ENCODE data around the gene WDR45. TPM values are rescaled to one million over a fixed set of nuclear protein-coding genes. Genes with fewer than 3 reads are reported as not detected.
A peak's percentile ranks its signal among the peaks of the same experiment; 100 is the strongest.

Gene WDR45
- total and polyA plus RNA-seq, 10 donors: 49.3 to 123 (median 68.1) TPM

DNA sequence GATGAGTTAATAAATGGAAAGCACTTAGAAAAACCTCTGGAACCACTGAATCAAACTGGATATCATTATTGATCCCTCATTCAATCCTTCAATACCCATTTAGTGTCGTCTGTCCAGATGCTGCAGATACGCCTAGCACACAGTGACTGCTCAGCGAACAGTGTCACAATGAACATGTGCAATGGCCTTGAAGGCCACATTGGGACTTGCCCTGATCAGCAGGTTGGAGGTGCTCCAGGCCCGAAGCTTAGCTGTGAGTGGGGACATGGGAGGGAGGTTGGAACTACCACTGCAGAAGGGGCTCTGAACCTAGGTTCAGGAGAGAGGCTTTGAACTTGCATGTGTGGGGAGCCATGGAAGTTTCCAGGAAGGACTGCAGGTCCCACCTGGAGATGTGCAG lies 26.6 kb upstream of the WDR45 start:
- intact Hi-C loops (cut with DNase I; ENCODE audit: low total_unique reads): no loop called here

DNA sequence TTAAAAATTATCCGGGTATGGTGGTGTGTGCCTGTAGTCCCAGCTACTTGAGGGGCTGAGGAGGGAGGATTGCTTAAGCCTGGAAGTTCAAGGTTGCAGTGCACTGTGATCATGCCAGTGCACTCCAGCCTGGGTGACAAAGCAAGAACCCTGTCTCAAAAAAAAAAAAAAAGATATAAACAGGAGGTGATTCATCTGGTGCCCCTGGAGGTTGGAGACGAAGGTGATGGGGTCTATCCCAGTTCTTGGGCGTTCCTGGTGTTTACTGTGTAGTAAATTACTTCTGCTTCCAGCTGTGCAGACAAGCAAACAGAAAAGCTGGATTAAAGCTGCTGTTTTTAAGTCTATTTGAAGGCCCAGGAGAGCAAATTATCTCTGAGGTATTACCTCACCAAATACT lies 23.9 kb upstream of the WDR45 start:
- intact Hi-C loops (cut with DNase I; ENCODE audit: low total_unique reads): no loop called here
- no peaks in the 10 kb centered on the region for H3K9me3 ChIP-seq
- TF ChIP-seq, protein P1, sequence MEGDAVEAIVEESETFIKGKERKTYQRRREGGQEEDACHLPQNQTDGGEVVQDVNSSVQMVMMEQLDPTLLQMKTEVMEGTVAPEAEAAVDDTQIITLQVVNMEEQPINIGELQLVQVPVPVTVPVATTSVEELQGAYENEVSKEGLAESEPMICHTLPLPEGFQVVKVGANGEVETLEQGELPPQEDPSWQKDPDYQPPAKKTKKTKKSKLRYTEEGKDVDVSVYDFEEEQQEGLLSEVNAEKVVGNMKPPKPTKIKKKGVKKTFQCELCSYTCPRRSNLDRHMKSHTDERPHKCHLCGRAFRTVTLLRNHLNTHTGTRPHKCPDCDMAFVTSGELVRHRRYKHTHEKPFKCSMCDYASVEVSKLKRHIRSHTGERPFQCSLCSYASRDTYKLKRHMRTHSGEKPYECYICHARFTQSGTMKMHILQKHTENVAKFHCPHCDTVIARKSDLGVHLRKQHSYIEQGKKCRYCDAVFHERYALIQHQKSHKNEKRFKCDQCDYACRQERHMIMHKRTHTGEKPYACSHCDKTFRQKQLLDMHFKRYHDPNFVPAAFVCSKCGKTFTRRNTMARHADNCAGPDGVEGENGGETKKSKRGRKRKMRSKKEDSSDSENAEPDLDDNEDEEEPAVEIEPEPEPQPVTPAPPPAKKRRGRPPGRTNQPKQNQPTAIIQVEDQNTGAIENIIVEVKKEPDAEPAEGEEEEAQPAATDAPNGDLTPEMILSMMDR (IDR thresholded peaks at IDR 0.05 in 8 of 11, conservative IDR thresholded peaks at IDR 0.05 in 3 of 11): no peak
- no peak for TF ChIP-seq POLR2A (IDR thresholded peaks at IDR 0.05)
- no peak for TF ChIP-seq POLR2AphosphoS5 (IDR thresholded peaks at IDR 0.05)
- peaks cover 0 to 9% (median 0%) of the 10 kb centered on the region in 6 donors for H3K36me3 ChIP-seq
- no peak for DNase-seq
- no peaks in the 10 kb centered on the region for H3K27me3 ChIP-seq (replicated peaks in 1 of 7)
- no peak overlapping the region for H3K4me3 ChIP-seq
- no peak overlapping the region for H3K27ac ChIP-seq
- WGBS, 5 donors: 55 to 89% (median 62%) methylated on average over 3 of the region's 3 CpGs
- peaks cover 0 to 16% (median 10%) of the 10 kb centered on the region in 6 donors for H3K4me1 ChIP-seq

More for the DNA sequence above, 26.6 kb upstream of the WDR45 start:
- TF ChIP-seq, protein P1 (IDR thresholded peaks at IDR 0.05 in 8 of 11, conservative IDR thresholded peaks at IDR 0.05 in 3 of 11): no peak
- TF ChIP-seq POLR2A (IDR thresholded peaks at IDR 0.05): no peak
- no peak for TF ChIP-seq POLR2AphosphoS5 (IDR thresholded peaks at IDR 0.05)
- peaks cover 0 to 6% (median 6%) of the 10 kb centered on the region in 6 donors for H3K4me1 ChIP-seq
- no peaks in the 10 kb centered on the region for H3K9me3 ChIP-seq
- no peak overlapping the region for H3K27ac ChIP-seq
- peaks cover 0 to 26% (median 5%) of the 10 kb centered on the region in 6 donors for H3K36me3 ChIP-seq
- H3K4me3 ChIP-seq: no peak overlapping the region
- DNase-seq: no peak
- 94 to 100% (median 99%) methylated on average over 3 to 4 of the region's 4 CpGs for WGBS, 5 donors
- H3K27me3 ChIP-seq (replicated peaks in 1 of 7): no peaks in the 10 kb centered on the region

GRCh38 chrX:49102190-49102589 lies 22.5 kb upstream of the WDR45 start:
- intact Hi-C loops (cut with DNase I; ENCODE audit: low total_unique reads): no loop called here
- Histone ChIP-seq H3K4me1 (peaks cover 0 to 16% (median 10%) of the 10 kb centered on the region in 6 donors), H3K9me3 (no peaks in the 10 kb centered on the region), H3K27me3 (replicated peaks in 1 of 7) (no peaks in the 10 kb centered on the region), H3K27ac (no peak overlapping the region), H3K36me3 (no peaks in the 10 kb centered on the region), H3K4me3 (no peak overlapping the region)
- DNase-seq: no peak
- WGBS, 5 donors: 81 to 92% (median 83%) methylated on average over 8 to 9 of the region's 9 CpGs
- TF ChIP-seq, protein P1 (IDR thresholded peaks at IDR 0.05 in 8 of 11, conservative IDR thresholded peaks at IDR 0.05 in 3 of 11): no peak
- no peak for TF ChIP-seq POLR2AphosphoS5 (IDR thresholded peaks at IDR 0.05)
- TF ChIP-seq POLR2A (IDR thresholded peaks at IDR 0.05): no peak

- WGBS, 5 donors: 5 to 47% (median 7%) methylated on average over 3 to 9 of the region's 9 CpGs
- no peaks in the 10 kb centered on the region for H3K9me3 ChIP-seq
Observed at GRCh38 chrX:49101629-49101984, 21.9 kb upstream of the WDR45 start.

More at GRCh38 chrX:49101629-49101984, 21.9 kb upstream of the WDR45 start:
- TF ChIP-seq, protein P1 (IDR thresholded peaks at IDR 0.05 in 8 of 11, conservative IDR thresholded peaks at IDR 0.05 in 3 of 11): no peak
- TF ChIP-seq POLR2A (IDR thresholded peaks at IDR 0.05) (no peak), POLR2AphosphoS5 (IDR thresholded peaks at IDR 0.05) (no peak)
- peaks cover 0 to 16% (median 10%) of the 10 kb centered on the region in 6 donors for H3K4me1 ChIP-seq
- H3K36me3 ChIP-seq: no peaks in the 10 kb centered on the region
- peak overlapping the region; percentile 55 to 89 (median 78) for H3K27ac ChIP-seq
- intact Hi-C loops (cut with DNase I; ENCODE audit: low total_unique reads): no loop called here
- H3K4me3 ChIP-seq: peak overlapping the region; percentile 40 to 77 (median 51)
- no peak for DNase-seq
- H3K27me3 ChIP-seq (replicated peaks in 1 of 7): no peaks in the 10 kb centered on the region
